Heart left ventricle (tissue), 16 donors: Measurements from ENCODE around the gene NUCKS1. TPM values are rescaled to one million over a fixed set of nuclear protein-coding genes. Genes with fewer than 3 reads are reported as not detected.

Experiments used
- ATAC-seq, 4 donors: fragments of 200-7000 bp; cut with Tn5 transposase; one replicate each; pipeline ENCODE4 v1.9.1; 2020 to 2022; ENCODE audit warnings: moderate library complexity in 4 of 4, mild to moderate bottlenecking in 3 of 4, moderate number of reproducible peaks in 1 of 4
- DNase-seq, 5 donors: peaks; one replicate each; pipeline ENCODE4 v3.0.0-alpha.2; 2020
- H3K27ac ChIP-seq, 12 donors: fragments of 200-600 bp; sonication (generic) in 4 of 12; one replicate each; pipeline versions ENCODE4 v1.5.0 to v1.8.0; 2016 to 2022; ENCODE audit warnings: mild to moderate bottlenecking in 2 of 12
- H3K27me3 ChIP-seq, 9 donors: fragments of 200-600 bp; sonication (generic) in 2 of 9; one replicate each; pipeline versions ENCODE4 v1.5.1 to v1.8.0; 2016 to 2022; ENCODE audit warnings: mild to moderate bottlenecking in 3 of 9
- H3K36me3 ChIP-seq, 9 donors: fragments of 200-600 bp; sonication (generic) in 2 of 9; one replicate each; pipeline versions ENCODE4 v1.5.0 to v1.8.0; 2018 to 2022; ENCODE audit warnings: mild to moderate bottlenecking in 2 of 9
- H3K4me1 ChIP-seq, 12 donors: fragments of 200-600 bp; sonication (generic) in 4 of 12; one replicate each; pipeline versions ENCODE4 v1.5.0 to v1.8.0; 2016 to 2022; ENCODE audit warnings: mild to moderate bottlenecking in 3 of 12
- H3K4me3 ChIP-seq, 12 donors: fragments of 200-600 bp; sonication (generic) in 4 of 12; one replicate each; pipeline versions ENCODE4 v1.5.0 to v1.8.0; 2017 to 2022; ENCODE audit warnings: mild to moderate bottlenecking in 9 of 12, moderate library complexity in 4 of 12
- H3K9me3 ChIP-seq, 12 donors: fragments of 200-600 bp; sonication (generic) in 4 of 12; one replicate each; pipeline versions ENCODE4 v1.5.0 to v1.8.0; 2016 to 2022; ENCODE audit warnings: mild to moderate bottlenecking in 1 of 12
- CTCF ChIP-seq, 12 donors: fragments of 200-600 bp; sonication (generic) in 4 of 12; IDR thresholded peaks; one replicate each; pipeline versions ENCODE4 v1.5.0 to v1.8.0; 2018 to 2022; ENCODE audit warnings: antibody characterized with exemption in 12 of 12, mild to moderate bottlenecking in 5 of 12
- POLR2A ChIP-seq, 2 donors: fragments of 450-650 bp; IDR thresholded peaks; one replicate each; pipeline ENCODE4 v1.6.1; 2017; ENCODE audit warnings: antibody characterized with exemption in 2 of 2, mild to moderate bottlenecking in 2 of 2, moderate library complexity in 2 of 2
- WGBS, 4 donors: extraction: QIAGEN DNeasy Blood & Tissue Kit in 2 of 4; methylation state at CpG; one replicate each; pipeline versions ENCODE4 v1.1.5 to v1.1.7; 2013 to 2018; 5-methylcytosine and 5-hydroxymethylcytosine counted together
- intact Hi-C, 10 donors: fragments of 100-400 bp; cut with DNase I; formaldehyde crosslinking; loops; one replicate each; pipeline versions ENCODE4 v1.11.1 to v1.14.2; 2022
- polyA plus RNA-seq, 2 donors: library from polyadenylated mRNA; stranded (reverse); fragments of 200-250 nt; gene quantifications; one replicate each; pipeline ENCODE4 v1.2.3, GENCODE V29; 2013
- total RNA-seq, 9 donors: library from RNA; depleted of rRNA in 2 of 9; stranded (reverse); fragments of >200 nt in 2 of 9; fragmentation: NEBNext Ultra II Directional in 3 of 9; extraction: Animal tissue kit (Norgen Biotek cat#: 25700) in 3 of 9; gene quantifications; one replicate each; pipeline versions ENCODE4 v1.1.0 to v1.2.4, GENCODE V29; 2016 to 2023
- donor health status: ischemic (EF 13 %, LVEDD 7.1; RV severe dilation, severe dysfunction).
- donor health status: healthy with polysubstance abuse.
- donor health status: DM: no; HTN: yes; CAD: no.
- donor health status: DM: no; HTN: no; CAD: no.
- donor health status: ischemic (EF 25% LVEDD 6.9; RV normal size, moderate dysfunction).
- donor health status: ischemic (EF 25% LVEDD 5.7; RV mildly dilated, moderate dysfunction).
- donor health status: healthy.
- donor health status: DM: yes; HTN: yes; CAD: no.
- donor health status: ischemic (EF 35%, LVEDD 5.7; RV mildly dilated, moderate dysfunction).
- donor health status: nonischemic (EF 11% LVEDD 7.7; RV severe dilation, severe dysfunction).
- donor health status: DM: yes; HTN: yes; CAD: no.
- donor health status: PGD.
- donor health status: ischemic (EF 29% LVEDD 5.4; RV normal size, mild dysfunction).
- donor health status: nonischemic (EF 23%, LVEDD 6.1; RV moderate dilation, normal function).

The NUCKS1 gene
- total and polyA plus RNA-seq, 11 donors = 73.4 to 240 (median 198) TPM

DNA sequence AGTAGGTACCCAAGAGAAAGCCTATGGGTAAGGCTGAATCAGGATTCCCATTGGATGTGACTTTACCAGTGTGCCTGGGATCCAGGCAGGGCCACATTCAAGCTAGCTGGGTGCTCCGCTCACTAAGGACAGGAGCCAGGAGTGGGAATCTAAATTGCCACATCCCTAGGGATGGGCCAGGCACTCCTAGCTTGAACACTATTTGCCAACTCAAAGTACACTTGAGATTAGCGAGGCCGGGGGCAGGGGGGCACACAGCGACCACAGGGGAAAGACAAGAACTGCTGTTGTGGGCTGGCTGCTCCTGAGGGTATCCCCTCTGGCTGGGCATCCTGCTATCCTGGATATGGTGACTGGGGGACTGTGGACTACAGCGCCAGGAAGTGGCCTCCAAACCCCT is 74.0 kb downstream of the NUCKS1 start:
- H3K4me3 ChIP-seq = no peak overlapping the region
- H3K9me3 ChIP-seq = no peaks in the 10 kb centered on the region
- WGBS, 4 donors = 89 to 98% (median 95%) methylated on average over 3 to 5 of the region's 5 CpGs
- ATAC-seq (no peak), DNase-seq (no peak)
- H3K36me3 ChIP-seq = no peaks in the 10 kb centered on the region
- H3K27me3 ChIP-seq = peaks cover 0 to 6% (median 0%) of the 10 kb centered on the region in 9 donors
- peaks cover 4 to 39% (median 26%) of the 10 kb centered on the region in 12 donors for H3K4me1 ChIP-seq
- TF ChIP-seq POLR2A (IDR thresholded peaks at IDR 0.05) (no peak), CTCF (IDR thresholded peaks at IDR 0.05) (no peak)
- intact Hi-C loops = loop anchor here in 2 of 10 donors (10.0 kb wide), 2 partner anchors 239 to 299 kb away; no protein-coding TSS in a partner anchor
- no peak overlapping the region for H3K27ac ChIP-seq

- H3K36me3 ChIP-seq = no peaks in the 10 kb centered on the region
- no peak for DNase-seq
- H3K27me3 ChIP-seq = peaks cover 0 to 6% (median 0%) of the 10 kb centered on the region in 9 donors
- no peaks in the 10 kb centered on the region for H3K9me3 ChIP-seq
- no peak for TF ChIP-seq POLR2A (IDR thresholded peaks at IDR 0.05)
- no peak for TF ChIP-seq CTCF (IDR thresholded peaks at IDR 0.05)
- intact Hi-C loops = loop anchor here in 2 of 10 donors (10.0 kb wide), 2 partner anchors 240 to 300 kb away; no protein-coding TSS in a partner anchor
- 95 to 96% (median 95%) methylated on average over 4 of the region's 4 CpGs for WGBS, 4 donors
- no peak for ATAC-seq
- no peak overlapping the region for H3K4me3 ChIP-seq
- H3K27ac ChIP-seq = no peak overlapping the region
- peaks cover 4 to 35% (median 21%) of the 10 kb centered on the region in 12 donors for H3K4me1 ChIP-seq
Observed at GRCh38 chr1:205675247-205675646, 74.7 kb downstream of the NUCKS1 start.

- no peak for DNase-seq
- Histone ChIP-seq H3K27me3 (no peaks in the 10 kb centered on the region), H3K36me3 (no peaks in the 10 kb centered on the region), H3K27ac (no peak overlapping the region), H3K9me3 (no peaks in the 10 kb centered on the region), H3K4me1 (peaks cover 0 to 34% (median 8%) of the 10 kb centered on the region in 12 donors), H3K4me3 (no peak overlapping the region)
- intact Hi-C loops = loop anchor here in 3 of 10 donors (5.0 to 10.0 kb wide), 3 partner anchors 242 to 304 kb away; no protein-coding TSS in a partner anchor
- WGBS, 4 donors = 84 to 90% (median 85%) methylated on average over 4 of the region's 4 CpGs
- no peak for TF ChIP-seq CTCF (IDR thresholded peaks at IDR 0.05)
- no peak for TF ChIP-seq POLR2A (IDR thresholded peaks at IDR 0.05)
- no peak for ATAC-seq
Observed at GRCh38 chr1:205672970-205673369, 77.0 kb downstream of the NUCKS1 start.

DNA sequence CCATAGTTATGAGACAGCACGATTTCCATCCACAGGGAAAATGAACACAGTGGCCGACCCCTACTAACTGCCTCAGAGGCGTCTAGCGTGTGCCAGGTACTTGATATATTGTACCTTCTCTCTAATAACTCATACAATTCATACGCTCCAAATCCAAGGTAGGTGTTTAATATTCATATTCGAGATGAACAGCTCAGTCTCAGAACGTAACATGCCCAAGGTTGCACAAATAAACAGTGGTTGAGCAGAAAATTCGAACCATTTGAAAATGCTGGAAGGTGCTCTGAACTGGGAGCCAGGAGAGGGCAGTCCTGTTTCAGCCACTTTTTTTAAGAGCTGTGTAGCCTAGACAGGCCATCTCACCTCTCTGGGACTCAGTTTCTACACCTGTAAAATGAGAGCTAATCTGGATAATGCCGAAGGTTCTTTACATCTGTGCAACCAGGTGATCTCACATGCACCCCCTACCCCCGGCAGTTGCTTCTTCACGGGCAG is 77.5 kb downstream of the NUCKS1 start:
- no peaks in the 10 kb centered on the region for H3K27me3 ChIP-seq
- no peaks in the 10 kb centered on the region for H3K9me3 ChIP-seq
- no peak overlapping the region for H3K4me3 ChIP-seq
- intact Hi-C loops = loop anchor here in 3 of 10 donors (5.0 to 10.0 kb wide), 3 partner anchors 242 to 305 kb away; no protein-coding TSS in a partner anchor
- 88 to 91% (median 90%) methylated on average over 11 of the region's 11 CpGs for WGBS, 4 donors
- H3K36me3 ChIP-seq = no peaks in the 10 kb centered on the region
- ATAC-seq (no peak), DNase-seq (no peak)
- TF ChIP-seq POLR2A (IDR thresholded peaks at IDR 0.05) (no peak), CTCF (IDR thresholded peaks at IDR 0.05) (no peak)
- peaks cover 0 to 29% (median 7%) of the 10 kb centered on the region in 12 donors for H3K4me1 ChIP-seq
- H3K27ac ChIP-seq = no peak overlapping the region
